Measurements from ENCODE around the gene KIF26A. TPM values are rescaled to one million over a fixed set of nuclear protein-coding genes. Genes with fewer than 3 reads are reported as not detected.
"Not testable (repeated sequence)": the region's sequence is repeated elsewhere in the genome, so short reads cannot be mapped to it uniquely, and the experiment has no call there.

The KIF26A gene
- total RNA-seq, 2 experiments from 2014 or later = 0.29 to 0.38 TPM

GRCh38 chr14:104224131-104224505 lies 85.7 kb downstream of the KIF26A start:
- Mint-ChIP-seq H3K4me3 (no peak overlapping the region), H3K36me3 (no peaks in the 10 kb centered on the region), H3K27ac (no peak overlapping the region), H3K4me1 (ENCODE audit: low read depth) (peaks cover 29% of the 10 kb centered on the region), H3K27me3 (peaks cover 7% of the 10 kb centered on the region), H3K9me3 (peaks cover 2% of the 10 kb centered on the region)
- ChIA-PET POLR2A (no interaction called here), CTCF (no interaction called here)
- DNase-seq = no peak
- intact Hi-C loops (cut with micrococcal nuclease) = no loop called here

GRCh38 chr14:104224506-104225277 lies 86.3 kb downstream of the KIF26A start:
- H3K36me3 Mint-ChIP-seq = no peaks in the 10 kb centered on the region
- peaks cover 2% of the 10 kb centered on the region for H3K9me3 Mint-ChIP-seq
- POLR2A ChIA-PET = no interaction called here
- peak; percentile 46 for DNase-seq
- H3K27ac Mint-ChIP-seq = no peak overlapping the region
- no peak overlapping the region for H3K4me3 Mint-ChIP-seq
- peaks cover 29% of the 10 kb centered on the region for H3K4me1 Mint-ChIP-seq (ENCODE audit: low read depth)
- CTCF ChIA-PET = interaction anchor here (0.6 kb wide), 1 partner anchor 147 kb away, joined by 3 read pairs; no protein-coding TSS in a partner anchor
- intact Hi-C loops (cut with micrococcal nuclease) = no loop called here
- peaks cover 7% of the 10 kb centered on the region for H3K27me3 Mint-ChIP-seq

GRCh38 chr14:104225278-104226190 lies 87.1 kb downstream of the KIF26A start:
- H3K4me1 Mint-ChIP-seq (ENCODE audit: low read depth) = peaks cover 29% of the 10 kb centered on the region
- intact Hi-C loops (cut with micrococcal nuclease); POLR2A ChIA-PET; H3K27ac Mint-ChIP-seq; H3K27me3 Mint-ChIP-seq; H3K9me3 Mint-ChIP-seq; DNase-seq; H3K4me3 Mint-ChIP-seq; H3K36me3 Mint-ChIP-seq: not testable (repeated sequence)
- CTCF ChIA-PET = interaction anchor here (0.6 kb wide), 1 partner anchor 86 kb away, joined by 6 read pairs; no protein-coding TSS in a partner anchor

DNA sequence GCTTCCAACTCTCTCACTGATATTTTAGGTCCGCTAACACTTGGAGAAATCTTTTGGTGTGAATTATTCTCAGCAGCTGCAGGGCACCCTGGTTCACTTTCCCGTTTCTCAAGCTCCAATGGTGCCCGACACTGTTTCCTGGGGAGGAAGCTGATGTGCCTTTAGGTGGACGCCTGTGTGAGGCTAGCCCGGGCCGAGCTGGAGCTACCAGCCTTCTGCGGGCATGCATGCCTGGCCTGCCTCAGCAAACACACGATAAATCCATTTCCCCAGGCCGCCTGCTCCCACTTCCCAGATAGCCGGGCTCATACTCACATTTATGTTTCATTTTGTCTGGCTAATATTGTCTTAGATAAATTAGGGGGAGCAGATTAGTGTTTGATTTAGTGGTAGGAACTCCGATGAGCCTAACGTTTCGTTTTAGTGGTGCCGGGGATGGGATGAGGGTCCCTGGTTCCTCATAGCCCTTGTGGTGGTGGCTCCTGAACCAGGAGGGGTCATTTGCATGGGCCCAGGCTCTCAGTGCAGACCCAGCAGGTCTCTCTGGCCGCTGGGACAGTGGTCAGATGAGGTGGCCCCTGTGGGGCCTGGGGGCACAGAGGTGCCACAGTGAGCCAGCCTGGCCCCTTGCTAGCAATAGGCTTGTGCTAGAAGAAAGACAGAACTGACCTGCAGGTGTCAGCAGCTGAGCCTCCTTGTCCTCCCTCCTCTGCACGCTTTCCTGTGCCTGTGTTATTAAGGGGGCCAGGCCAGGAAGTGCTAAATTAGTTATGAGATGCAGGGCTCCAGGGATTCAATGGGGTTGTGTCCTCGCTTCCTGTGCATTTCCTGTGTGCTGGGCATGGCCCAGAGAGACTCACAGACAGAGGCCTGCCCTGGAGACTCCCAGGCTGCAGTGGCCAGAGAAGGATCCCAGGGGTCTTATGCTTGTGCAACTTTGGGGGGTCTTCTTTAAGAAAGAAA lies 88.3 kb downstream of the KIF26A start:
- no peak for DNase-seq
- CTCF ChIA-PET = interaction anchor here (1.0 kb wide), 1 partner anchor 11 kb away, joined by 4 read pairs; no protein-coding TSS in a partner anchor
- H3K4me1 Mint-ChIP-seq (ENCODE audit: low read depth) = peaks cover 29% of the 10 kb centered on the region

GRCh38 chr14:104227806-104228205 lies 89.4 kb downstream of the KIF26A start:
- Mint-ChIP-seq H3K27ac (peak overlapping the region; percentile 68), H3K36me3 (no peaks in the 10 kb centered on the region), H3K9me3 (peaks cover 2% of the 10 kb centered on the region), H3K4me1 (ENCODE audit: low read depth) (peaks cover 29% of the 10 kb centered on the region), H3K4me3 (no peak overlapping the region), H3K27me3 (peaks cover 2% of the 10 kb centered on the region)
- intact Hi-C loops (cut with micrococcal nuclease) = no loop called here
- CTCF ChIA-PET = interaction anchor here (1.0 kb wide), 1 partner anchor 10 kb away, joined by 4 read pairs; no protein-coding TSS in a partner anchor
- POLR2A ChIA-PET = no interaction called here
- DNase-seq = peak; percentile 71

More for the DNA sequence above, 88.3 kb downstream of the KIF26A start:
- POLR2A ChIA-PET = no interaction called here
- Mint-ChIP-seq H3K4me3 (no peak overlapping the region), H3K27me3 (peaks cover 7% of the 10 kb centered on the region), H3K27ac (no peak overlapping the region), H3K36me3 (no peaks in the 10 kb centered on the region), H3K9me3 (peaks cover 2% of the 10 kb centered on the region)
- intact Hi-C loops (cut with micrococcal nuclease) = no loop called here

- CTCF ChIA-PET = interaction anchor here (1.0 kb wide), 1 partner anchor 9 kb away, joined by 4 read pairs; no protein-coding TSS in a partner anchor
- DNase-seq = no peak
- Mint-ChIP-seq H3K4me1 (ENCODE audit: low read depth) (peaks cover 29% of the 10 kb centered on the region), H3K4me3 (no peak overlapping the region), H3K9me3 (peaks cover 5% of the 10 kb centered on the region), H3K27me3 (no peaks in the 10 kb centered on the region), H3K36me3 (no peaks in the 10 kb centered on the region), H3K27ac (peak overlapping the region; percentile 68)
- POLR2A ChIA-PET = no interaction called here
- intact Hi-C loops (cut with micrococcal nuclease) = no loop called here
These were observed 89.8 kb downstream of the KIF26A start for GRCh38 chr14:104228221-104228620.

DNA sequence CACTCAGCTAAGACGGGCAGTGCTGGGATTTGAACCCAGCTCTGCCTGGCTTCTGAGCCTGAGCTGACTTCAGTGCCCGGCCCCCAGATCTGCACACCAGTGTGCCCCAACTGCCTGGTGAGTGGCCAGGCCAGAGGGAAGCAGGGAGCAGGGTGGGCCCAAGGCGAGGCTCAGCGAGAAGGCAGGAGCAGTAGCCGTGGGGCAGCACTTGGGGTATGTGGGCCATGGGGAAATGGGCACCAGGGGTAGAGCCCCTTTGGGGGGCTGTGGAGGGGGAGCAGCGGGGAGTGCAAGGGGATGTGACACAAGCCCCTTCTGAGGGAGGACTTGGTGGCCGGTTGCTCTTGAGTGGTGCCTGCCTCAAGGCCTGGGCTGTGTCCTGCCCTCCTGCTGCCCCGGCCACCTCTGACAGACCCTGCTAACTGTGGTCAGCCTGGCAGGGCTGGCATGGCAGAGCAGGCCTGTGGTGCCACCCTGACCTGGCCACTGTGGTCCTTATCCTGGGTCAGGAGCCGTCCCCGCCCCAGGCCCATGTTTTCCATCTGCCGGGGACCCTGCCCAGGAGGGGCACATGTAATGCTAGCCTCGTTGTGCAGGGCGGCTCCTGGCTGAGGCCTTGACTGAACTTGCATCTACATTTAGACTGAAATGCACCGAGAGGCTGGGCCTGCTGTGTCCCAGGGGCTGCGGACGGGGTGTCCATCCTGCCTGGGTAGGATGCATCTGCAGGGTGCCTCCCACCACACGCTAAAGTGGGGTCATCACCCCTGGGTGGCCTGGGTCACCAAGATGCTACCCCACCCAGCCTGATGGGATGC lies 90.5 kb downstream of the KIF26A start:
- Mint-ChIP-seq H3K9me3 (peaks cover 11% of the 10 kb centered on the region), H3K27ac (no peak overlapping the region), H3K36me3 (peaks cover 3% of the 10 kb centered on the region), H3K4me3 (no peak overlapping the region), H3K27me3 (no peaks in the 10 kb centered on the region), H3K4me1 (ENCODE audit: low read depth) (peaks cover 29% of the 10 kb centered on the region)
- ChIA-PET CTCF (no interaction called here), POLR2A (no interaction called here)
- DNase-seq = no peak
- intact Hi-C loops (cut with micrococcal nuclease) = no loop called here

DNA sequence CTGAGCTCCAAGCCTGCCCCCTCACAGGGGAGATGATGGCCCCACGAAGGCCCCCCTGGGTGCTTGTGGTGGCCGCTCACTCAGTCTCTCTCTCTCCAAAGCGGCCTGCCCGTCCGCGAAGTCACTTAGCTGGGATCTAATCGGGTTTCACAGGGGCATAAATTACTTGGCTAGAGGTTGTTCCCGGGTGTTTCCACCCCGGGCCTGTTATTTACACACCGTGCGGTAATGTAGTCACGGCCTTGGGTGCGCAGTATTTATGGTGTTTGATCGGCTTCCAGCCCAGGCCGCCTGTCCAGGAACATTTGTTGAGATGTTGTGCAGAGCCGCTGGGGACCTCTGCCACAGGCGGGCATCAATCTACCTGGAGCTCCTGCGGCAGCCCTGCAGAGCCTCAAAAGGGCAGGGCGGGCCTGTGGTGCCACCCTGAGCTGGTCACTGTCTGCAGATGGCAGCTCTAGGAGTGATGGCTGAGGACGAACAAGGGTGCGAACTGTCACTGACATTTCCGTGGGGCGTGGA lies 91.2 kb downstream of the KIF26A start:
- CTCF ChIA-PET = no interaction called here

DNA sequence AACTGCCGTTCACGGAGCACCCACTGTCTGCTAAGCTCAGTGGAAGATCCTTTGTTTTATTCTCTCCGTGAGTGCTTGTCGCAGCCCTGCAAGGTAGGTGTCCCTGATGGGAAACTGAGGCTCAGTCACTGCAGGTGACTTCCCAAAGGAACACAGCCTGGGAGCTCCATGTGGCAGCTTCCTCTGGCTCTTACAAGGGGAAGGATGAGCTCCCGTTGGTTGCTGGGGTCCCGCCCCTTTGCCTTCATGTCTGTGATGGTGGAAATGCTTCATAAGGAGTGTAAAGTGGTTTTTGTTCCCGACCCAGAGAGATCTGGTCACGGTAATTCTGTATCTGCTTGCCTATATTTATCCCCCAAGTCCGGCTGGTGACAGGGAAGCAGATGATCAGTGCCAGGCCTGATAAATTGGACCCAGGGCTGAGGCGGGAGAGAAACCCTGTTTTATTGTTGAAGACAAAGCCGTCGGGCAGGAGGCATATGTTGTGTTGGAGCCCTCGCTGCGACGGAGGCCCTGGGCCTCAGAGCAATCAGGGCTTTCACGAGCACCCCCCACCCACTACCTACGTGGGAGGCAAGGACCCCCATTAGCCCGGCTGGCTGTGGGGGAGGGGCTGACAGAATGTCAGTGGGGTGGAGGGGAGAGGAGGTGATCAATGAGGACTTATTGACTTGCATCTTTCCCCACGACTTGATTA lies 91.9 kb downstream of the KIF26A start:
- DNase-seq = no peak
- ChIA-PET POLR2A (no interaction called here), CTCF (no interaction called here)
- H3K4me3 Mint-ChIP-seq = no peak overlapping the region
- peaks cover 21% of the 10 kb centered on the region for H3K9me3 Mint-ChIP-seq
- H3K27ac Mint-ChIP-seq = no peak overlapping the region
- intact Hi-C loops (cut with micrococcal nuclease) = no loop called here
- no peaks in the 10 kb centered on the region for H3K27me3 Mint-ChIP-seq
- H3K36me3 Mint-ChIP-seq = peaks cover 3% of the 10 kb centered on the region
- peaks cover 20% of the 10 kb centered on the region for H3K4me1 Mint-ChIP-seq (ENCODE audit: low read depth)

More for the DNA sequence above, 91.2 kb downstream of the KIF26A start:
- Mint-ChIP-seq H3K36me3 (peaks cover 3% of the 10 kb centered on the region), H3K9me3 (peaks cover 18% of the 10 kb centered on the region), H3K27me3 (no peaks in the 10 kb centered on the region), H3K4me3 (no peak overlapping the region), H3K27ac (no peak overlapping the region), H3K4me1 (ENCODE audit: low read depth) (peaks cover 25% of the 10 kb centered on the region)
- POLR2A ChIA-PET = no interaction called here
- no peak for DNase-seq
- intact Hi-C loops (cut with micrococcal nuclease) = no loop called here
